ENCODE results near the gene ADRA2C.
"Not testable (repeated sequence)": the region's sequence is repeated elsewhere in the genome, so short reads cannot be mapped to it uniquely, and the experiment has no call there.

Gene ADRA2C

DNA sequence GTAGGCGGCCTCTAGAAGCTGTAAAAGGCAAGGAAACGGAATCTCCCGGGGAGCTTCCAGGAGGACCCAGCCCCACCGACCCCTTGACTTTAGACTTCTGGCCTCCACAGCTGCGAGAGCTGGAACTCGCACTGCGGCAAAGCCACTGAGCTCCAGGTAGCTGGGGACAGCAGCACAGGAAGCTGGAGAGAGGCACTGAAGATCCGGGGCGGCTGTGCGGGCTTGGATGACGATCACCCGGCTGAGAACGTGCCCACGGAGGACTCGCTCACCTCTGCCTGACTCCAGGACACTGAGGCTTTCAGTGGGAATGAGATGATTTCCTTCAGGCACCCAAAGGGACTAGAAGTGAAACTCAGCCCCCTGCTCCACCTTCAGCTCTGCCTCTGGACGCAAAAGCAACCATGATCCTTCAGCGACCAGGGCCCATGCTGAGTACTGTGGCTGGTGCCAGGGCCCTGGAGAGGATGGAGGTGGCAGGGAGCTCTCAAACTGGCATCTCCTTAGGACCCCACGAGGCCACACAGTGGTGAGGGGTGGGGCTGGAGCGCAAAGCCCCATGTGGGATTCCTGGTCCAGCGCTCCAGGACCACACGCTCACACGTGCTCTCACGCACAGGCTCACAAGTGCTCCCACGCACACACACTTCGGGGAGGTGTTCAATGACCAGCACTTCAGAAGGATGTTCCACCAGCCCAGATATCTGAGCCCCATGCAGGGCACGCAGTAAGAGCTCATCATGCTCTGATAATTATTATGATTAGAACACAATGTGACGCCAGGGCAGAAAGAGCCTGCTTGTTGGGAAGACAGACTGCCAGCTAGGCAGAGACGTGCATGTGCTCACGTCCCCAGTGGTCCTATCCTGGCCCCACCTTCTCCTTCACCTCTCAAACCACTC is 47.2 kb downstream of the ADRA2C start:
- DNase-seq (ENCODE audit: low read depth): no peak

DNA sequence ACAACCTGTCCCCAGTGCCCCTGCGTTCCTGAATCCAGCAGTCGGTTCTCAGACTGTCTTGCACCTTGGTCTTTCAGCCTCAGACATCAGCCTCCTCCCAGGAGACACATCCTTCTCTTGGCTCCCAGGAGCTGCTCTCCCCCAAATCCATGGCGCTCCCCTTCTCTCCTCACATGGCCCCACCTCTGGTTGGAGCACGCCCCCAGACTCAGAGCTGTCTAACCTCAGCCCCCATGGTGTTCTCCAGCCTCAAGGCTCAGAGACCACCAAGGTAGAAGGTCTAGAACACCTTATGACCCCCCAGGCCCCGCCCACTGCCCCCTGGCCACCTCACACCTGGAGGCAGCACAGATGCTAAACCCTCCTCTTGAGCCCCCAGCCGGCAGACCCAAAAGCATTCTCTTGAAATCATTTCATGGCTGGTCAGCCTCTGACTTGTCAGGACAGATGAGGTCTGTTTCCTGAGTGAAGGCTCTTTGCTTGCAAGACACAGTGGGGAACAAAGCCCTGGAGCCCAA is 47.9 kb downstream of the ADRA2C start:
- no peak for DNase-seq (ENCODE audit: low read depth)

DNA sequence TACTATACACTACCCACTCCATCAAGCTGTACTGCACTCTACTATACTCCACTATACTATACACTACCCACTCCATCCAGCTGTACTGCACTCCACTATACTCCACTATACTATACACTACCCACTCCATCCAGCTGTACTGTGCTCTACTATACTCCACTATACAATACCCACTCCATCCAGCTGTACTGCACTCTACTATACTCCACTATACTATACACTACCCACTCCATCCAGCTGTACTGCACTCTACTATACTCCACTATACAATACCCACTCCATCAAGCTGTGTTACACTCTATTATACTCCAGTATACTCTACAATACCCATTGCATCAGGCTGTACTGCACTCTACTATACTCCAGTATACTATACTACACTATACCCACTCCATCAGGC is 48.7 kb downstream of the ADRA2C start:
- DNase-seq (ENCODE audit: low read depth): not testable (repeated sequence)

DNA sequence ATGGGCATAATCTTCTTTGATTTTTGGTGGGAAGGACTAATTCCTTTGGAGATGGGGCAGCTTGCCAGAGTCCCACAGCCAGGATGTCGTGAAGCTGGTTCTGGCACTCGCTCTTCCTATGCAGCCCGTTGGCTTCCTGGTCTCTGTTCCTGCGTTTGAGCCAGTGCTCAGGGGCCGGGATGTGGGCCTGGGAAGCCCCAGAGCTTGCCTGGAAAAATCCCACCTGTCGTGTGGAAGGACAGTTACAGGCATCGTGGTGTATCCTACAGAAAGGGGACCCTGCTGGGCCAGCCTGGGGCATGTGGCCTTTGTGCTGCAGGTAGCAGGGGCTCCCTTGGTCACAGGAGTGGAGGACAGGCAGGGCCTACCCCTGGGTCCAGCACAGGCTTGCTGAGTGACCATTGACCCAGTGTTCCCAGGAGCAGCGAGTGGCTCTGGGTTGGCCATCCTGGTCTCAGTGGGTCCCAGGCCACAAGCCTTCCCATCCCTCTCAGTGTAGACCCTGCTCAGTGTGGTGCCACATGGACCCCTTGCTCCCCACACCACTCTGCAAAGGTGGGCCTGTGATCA is 50.2 kb downstream of the ADRA2C start:
- no peak for DNase-seq (ENCODE audit: low read depth)

DNA sequence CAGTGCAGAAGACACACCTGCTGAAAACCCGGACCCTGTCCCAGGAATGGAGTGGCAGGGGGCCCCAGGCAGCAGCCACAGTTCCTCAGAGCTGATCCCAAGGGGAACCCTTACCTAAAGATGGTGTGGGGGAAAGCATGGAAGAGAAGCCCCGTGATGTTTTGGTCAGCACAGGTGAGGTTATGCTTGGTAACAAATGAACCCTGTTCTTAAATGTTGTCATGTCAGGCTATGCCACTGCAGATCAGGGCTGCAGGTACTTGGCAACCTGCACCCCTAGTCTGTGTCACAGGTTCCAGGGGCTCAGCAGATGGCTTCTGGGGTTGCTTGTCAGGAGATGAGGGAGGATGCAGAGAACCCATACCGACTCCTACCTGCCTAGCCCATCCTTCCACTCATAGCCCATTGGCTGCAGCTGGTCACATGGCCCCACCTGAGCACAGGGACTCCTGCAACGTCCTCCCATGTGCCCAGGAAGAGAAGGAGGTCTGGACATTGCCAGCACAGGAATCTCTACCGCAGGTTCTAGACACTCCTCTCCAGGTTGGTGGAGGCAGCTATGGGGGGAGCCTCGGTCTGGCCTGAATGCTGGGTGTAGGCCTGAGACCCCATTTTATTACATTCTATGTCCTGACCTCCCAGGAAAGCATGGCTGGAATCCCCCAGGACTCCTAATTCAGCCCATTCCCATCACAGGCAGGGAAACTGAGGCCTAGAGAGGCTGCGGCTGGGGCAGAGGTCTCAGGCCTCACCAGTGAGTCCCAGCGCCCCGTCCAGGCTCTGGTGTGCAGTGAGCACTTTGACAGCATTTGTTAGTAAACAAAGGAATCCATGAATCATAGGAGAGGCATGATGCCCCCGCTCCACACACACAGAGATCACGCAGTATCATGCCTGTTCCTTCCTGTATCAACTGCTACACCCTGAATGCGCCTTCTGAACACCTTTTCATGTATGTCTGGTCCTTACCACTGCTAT is 51.1 kb downstream of the ADRA2C start:
- no peak for DNase-seq (ENCODE audit: low read depth)

Data from stimulated activated CD8-positive, alpha-beta memory T cell treated with anti-CD3 and anti-CD28 coated beads, Interleukin-12 subunit alpha, Interleukin-12 subunit beta, amount 100 ng/mL, for 1 hour (primary cell).